NCI-H128 (cell line): ENCODE measurements around the gene UCK2.

Experiments
- DNase-seq: peaks from one replicate; lab custom pipeline; 2025; ENCODE audit not compliant: unreplicated experiment; lab: John Stamatoyannopoulos, UW

The UCK2 gene

GRCh38 chr1:165854101-165854845 lies 26.9 kb downstream of the UCK2 start:
- DNase-seq, result no peak

- no peak for DNase-seq
These were observed 27.8 kb downstream of the UCK2 start for GRCh38 chr1:165855010-165855838.

- DNase-seq, result no peak
These were observed 28.6 kb downstream of the UCK2 start for GRCh38 chr1:165856021-165856420.

GRCh38 chr1:165856606-165857005 lies 29.2 kb downstream of the UCK2 start:
- DNase-seq, result no peak

- no peak for DNase-seq
These were observed 29.8 kb downstream of the UCK2 start for GRCh38 chr1:165857046-165857801.

- DNase-seq, result no peak
These were observed 31.0 kb downstream of the UCK2 start for GRCh38 chr1:165858364-165858823.

- DNase-seq, result no peak
These were observed 31.8 kb downstream of the UCK2 start for GRCh38 chr1:165858967-165859845.

GRCh38 chr1:165860065-165860464 lies 32.7 kb downstream of the UCK2 start:
- no peak for DNase-seq

- no peak for DNase-seq
These were observed 34.5 kb downstream of the UCK2 start for GRCh38 chr1:165861911-165862310.

GRCh38 chr1:165862448-165862847 lies 35.0 kb downstream of the UCK2 start:
- no peak for DNase-seq

- DNase-seq, result no peak
These were observed 35.9 kb downstream of the UCK2 start for GRCh38 chr1:165863346-165863745.

GRCh38 chr1:165865633-165866340 lies 38.4 kb downstream of the UCK2 start:
- DNase-seq, result no peak

- no peak for DNase-seq
These were observed 41.9 kb downstream of the UCK2 start for GRCh38 chr1:165869343-165869742.

- DNase-seq, result no peak
These were observed 44.1 kb downstream of the UCK2 start for GRCh38 chr1:165871311-165872067.

GRCh38 chr1:165873481-165873880 lies 46.1 kb downstream of the UCK2 start:
- DNase-seq, result no peak

GRCh38 chr1:165874643-165875042 lies 47.2 kb downstream of the UCK2 start:
- DNase-seq, result no peak

- DNase-seq, result no peak
These were observed 47.8 kb downstream of the UCK2 start for GRCh38 chr1:165875171-165875570.

- DNase-seq, result no peak
These were observed 48.2 kb downstream of the UCK2 start for GRCh38 chr1:165875604-165876003.

- DNase-seq, result no peak
These were observed 48.7 kb downstream of the UCK2 start for GRCh38 chr1:165876121-165876520.
